NOMO-1 treated with dmso at 0.1 percent for 144 hours (cell line): ENCODE measurements around the gene OXNAD1.

Source experiments
- DNase-seq: peaks from one replicate; lab custom pipeline; 2025; ENCODE audit not compliant: unreplicated experiment; lab: John Stamatoyannopoulos, UW

OXNAD1 gene

DNA sequence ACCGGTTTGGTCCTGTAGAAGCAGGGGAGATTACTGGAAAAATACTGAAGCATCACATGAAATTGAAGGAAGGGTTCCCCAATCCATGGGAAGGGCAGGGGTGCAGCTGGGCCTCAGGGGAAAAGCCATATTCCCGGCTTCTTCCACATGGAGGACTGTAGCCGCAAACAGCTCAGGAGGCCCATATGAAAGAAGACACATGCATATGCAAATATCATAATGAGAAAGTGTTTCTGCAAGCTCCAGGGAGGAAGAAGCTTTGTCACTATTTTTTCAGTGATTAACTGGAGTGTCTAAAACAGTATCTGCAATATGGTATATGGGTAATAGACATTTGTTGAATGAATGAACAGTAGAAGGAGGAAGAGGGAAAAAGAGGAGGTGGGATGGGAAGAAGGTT lies 19.4 kb upstream of the OXNAD1 start:
- DNase-seq: no peak

DNA sequence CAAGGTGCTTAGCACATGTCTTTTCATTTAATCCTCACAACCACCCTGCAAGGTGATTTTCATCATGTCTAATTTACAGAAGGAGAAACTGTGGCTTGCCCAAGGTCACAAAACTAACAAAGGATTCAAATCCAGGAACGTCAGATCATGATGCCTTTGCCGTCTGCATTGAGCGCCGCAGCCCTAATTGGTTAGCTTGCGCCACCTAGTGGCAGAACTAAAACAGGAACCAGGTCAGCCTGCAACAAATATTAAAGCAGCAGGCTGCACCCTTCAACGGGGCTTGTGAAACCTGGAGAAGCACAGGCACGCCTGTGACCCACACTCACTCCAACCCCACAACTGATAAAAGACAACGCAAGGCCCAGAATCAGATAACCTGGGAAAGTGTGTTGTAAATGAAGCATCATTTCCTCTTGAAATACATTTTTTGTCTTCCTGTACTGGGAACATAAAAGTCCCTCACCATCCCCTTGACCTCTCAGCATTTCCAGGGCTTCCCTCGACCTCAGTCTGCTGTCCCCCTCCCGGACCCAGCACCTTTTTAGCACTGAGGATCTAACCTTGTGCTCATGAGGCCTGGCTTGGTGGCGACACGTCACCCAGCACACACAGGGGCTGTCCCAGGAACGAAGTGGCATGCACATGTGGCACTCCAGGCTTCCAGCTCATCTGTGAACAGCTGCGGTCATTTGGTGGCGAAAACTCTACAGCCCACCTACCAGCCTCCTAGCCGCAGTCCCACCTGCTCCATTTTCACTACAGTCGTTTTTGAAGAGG lies 17.5 kb upstream of the OXNAD1 start:
- DNase-seq: peak; percentile 79

DNA sequence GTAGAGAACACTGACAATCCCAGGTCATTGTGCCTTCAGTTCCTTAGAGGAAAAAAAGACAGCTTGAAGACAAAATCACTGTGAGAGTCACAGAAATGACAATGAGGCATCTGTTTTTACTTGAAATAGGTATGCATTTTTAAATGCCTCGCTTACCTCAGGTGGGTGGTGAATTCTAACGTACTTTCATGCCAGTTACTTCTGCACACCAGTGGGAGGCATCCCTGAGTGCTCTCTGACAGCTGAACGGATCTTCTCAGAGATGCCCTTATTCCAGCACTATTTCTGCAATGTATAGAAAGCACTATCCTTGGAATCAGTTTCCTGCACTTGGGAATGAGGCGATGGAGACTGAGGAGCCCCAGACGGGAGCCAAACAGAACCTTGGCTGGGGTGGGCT lies 16.5 kb upstream of the OXNAD1 start:
- DNase-seq: no peak

DNA sequence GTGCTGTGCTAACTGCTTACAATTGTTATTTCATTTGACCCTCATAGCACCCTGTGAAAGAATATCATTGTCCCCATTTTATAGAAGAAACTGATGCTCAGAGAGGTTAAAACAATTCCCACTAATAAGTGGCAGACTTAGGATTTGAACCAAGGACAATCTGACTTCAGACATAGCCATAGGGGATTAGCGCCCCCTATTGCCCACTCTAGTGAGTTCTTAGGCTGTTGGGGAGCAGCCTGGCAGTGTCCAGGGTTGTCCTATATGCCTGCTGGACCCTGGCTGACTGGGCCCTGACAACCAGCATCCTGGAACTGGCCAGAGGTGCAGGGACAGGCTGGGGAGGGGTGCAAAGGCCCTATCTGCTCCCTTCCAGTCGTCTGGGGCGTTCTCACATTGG lies 15.7 kb upstream of the OXNAD1 start:
- no peak for DNase-seq

DNA sequence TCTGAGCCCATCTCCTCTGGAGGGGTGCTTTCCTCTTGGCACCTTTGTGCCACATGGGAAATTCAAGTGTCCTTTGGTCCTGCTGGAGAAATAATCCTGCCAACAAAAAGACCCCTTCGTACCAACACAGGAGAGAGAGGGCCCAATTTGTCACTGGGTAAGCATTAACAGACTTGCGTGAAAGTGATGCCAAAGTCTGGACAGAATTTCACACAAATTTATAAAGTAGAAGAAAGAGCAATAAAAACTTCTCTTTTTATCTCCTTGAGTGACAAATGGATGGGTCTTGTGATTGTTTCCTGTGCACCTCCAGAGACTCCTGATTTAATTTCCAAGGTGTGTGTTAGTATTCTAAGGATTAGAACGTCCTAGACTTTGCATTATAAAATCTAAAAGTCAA lies 15.1 kb upstream of the OXNAD1 start:
- no peak for DNase-seq

DNA sequence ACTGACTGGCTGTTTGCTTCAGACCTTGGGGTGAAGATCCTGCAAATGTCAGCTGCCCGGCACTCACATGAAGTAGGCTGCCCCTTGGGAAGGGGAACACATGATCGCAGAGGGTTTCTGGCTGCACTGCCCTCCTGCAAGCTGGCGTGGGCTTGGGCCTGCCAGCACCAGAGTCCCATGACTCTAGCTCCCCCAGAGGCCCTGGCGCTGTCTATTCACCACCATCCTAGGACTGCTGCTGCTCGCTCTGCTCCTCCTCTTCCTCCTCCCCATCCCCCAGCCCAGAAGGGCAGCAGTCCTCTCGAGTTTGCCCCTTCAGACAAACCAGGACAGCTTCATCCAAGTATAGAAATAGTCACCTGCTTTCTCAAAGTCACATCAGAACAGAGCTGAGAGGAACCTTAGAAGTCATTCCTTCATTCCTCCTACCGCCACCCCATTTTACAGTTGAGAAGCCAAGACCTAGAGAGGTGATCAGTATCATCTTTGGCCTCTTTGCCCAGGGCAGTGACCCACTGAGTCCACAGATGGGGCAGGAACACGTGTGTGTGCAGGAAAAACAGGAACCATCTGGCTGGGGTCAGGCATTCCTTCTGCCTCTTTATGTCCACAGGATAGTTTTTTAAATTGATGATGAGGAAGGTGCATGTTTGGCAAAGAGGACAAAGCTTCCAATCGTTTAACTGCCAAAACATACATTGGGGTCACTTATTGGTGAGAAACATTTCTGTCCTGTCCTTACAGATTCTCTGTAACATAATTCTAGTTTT lies 13.5 kb upstream of the OXNAD1 start:
- DNase-seq: no peak

DNA sequence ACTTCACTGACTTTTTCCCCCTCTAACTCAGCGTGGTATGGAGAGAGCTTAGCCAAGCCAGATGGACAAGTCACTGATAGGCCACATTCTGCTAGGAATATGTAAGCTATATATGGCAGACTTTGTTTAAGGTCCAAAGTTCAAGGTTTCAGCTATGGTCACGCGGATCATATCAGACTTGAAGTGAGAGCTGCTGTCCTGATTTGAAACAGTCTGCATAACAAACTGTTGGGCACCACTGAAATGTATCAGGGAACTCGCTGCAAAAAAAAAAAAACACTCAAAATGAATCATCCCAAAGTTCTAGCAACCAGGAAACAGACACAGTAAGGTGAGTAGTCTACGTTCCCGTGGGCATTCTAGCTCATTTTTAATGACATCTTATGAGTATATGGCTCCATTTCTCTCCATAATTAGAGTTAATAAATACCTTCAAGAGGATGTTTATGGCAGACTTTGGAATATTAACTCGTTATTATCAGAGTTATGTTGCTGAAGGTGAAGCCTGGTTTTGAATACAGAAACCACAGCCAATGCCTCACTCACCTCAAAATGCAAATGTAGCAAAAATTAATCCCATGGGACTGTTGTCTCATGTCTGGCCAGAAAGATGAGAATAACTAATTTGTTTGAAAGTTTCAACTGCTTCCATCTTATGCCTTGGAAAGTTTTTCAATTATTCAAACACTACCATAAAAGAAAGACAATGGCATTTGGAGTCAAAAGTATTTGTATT lies 12.6 kb upstream of the OXNAD1 start:
- DNase-seq: no peak

DNA sequence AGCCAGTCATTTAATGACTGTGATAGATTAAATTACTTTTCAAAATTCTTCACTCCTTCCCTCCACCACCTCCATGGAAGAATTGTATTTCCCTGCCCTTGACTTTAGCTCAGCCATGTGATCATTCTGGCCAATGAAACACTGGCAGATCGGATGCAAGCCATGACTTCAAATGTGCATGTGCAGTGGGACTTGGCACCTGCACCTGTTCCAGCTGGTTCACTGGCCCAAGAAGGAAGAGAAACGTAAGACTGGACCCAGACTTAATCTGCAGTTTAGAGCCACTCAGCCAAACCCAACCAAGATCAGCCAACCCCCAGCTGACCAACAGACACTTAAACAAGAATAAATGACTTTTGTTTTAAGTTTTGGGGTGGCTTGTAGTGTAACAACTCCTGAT lies 12.0 kb upstream of the OXNAD1 start:
- no peak for DNase-seq

DNA sequence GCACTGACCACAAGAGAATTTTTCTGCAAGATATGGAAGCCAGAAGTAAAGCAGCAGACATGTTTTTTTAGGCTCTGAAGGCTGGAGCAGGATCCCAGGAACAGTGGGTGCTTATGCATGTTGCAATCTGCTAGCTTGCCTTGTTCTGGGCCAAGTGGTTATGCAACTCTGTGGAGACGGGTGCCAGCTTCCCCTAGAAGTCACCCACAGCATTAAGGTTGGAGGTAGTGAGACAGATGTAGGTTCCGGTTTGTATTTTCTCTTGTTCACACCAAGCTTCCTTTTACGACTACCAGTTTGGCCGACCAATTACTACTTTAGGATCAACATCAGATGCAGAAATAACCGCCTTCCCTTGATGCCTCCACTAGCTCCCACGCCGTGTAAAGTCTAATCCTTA lies 11.4 kb upstream of the OXNAD1 start:
- peak; percentile 82 for DNase-seq

DNA sequence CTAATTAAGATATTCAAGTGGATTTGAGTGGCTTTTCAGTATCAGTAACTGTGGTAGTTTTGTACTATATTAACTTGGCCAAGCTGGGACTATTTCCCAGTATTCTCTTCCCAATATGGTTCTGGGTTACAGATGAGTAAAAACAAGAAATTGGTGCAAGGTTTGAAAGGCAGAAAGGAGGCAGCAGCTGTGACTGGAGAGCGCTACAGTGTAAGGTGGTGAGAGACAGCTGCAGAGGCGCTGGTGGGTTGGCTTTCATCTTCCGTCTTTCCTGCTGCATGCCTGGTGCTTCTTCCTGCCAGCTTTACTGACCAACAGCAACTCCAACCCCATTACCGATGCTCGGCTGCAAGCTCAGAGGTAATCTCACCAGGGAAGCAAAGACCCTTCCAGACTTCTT lies 10.1 kb upstream of the OXNAD1 start:
- DNase-seq: no peak

DNA sequence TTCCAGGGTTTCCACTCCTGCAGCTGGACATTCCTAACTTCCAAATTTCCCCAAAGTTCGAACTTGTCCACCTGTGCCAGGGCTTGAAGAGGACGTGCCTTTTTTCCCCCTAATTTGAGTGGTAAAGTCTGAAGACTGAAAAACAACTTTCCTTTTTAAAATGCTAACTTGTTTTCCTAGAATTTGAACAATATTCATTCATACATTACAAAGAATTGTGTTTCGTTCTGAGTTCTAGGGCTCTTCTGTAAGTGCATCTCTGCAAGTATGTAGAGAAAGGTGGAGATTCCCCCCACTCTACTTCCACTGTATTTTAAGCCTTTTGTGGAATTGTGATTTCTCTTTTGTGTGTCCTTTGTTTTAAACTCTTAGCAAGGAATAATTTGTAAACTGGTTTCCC lies 9.7 kb upstream of the OXNAD1 start:
- DNase-seq: no peak

DNA sequence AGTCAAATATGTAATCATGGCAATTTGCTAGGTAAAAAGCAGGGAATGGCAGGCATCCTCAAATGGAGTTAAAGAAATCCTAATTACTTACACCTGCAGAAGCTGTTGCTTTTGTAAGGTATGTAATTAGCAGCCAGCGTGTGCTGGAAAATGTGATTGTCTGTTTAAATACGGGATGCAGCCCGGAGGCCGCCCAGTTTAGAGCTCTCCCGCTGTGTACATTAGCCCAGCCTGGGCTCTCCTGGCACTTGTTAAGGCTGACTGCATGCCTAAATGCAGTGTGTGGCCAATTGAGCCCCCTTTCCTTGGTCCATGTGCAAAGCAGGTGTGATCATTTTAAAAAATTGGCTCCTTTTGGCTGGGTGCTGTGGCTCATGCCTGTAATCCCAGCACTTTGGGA lies 9.3 kb upstream of the OXNAD1 start:
- no peak for DNase-seq

DNA sequence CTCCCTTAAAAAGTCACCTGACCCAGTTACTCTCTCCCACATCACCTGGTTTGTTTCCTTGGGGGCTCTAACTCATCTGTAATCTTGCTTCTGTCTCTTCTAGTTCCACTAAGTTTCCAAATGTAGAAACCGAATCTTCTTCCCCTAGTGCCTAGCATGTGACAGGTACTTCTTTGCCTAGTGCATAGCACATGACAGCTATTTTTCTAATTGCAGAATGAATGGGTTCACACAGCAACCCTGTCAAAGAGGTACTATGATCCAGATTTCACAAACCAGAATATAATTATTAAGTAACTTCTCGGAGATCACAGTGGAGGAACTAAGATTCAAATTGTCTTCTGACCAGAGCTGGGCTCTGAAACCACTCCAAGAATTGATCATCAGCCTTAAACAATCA lies 7.7 kb upstream of the OXNAD1 start:
- no peak for DNase-seq

DNA sequence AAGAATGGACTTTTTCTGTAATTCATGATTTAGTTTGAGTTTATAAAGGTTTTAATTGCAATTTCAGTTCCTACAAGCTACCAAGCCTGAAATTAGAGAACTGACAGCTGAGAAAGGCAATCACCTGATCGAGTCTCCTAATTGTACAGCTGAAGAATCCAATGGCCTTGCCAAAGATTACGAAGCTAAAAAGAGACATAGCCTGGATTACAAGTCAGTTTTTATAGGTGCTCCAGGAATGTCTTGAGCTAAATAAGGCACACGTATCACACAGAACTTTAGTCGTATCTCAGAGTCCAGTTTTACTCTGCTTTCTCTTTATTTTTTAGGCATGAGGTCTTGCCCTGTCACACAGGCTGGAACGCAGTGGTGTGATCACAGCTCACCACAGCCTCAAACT lies 6.8 kb upstream of the OXNAD1 start:
- DNase-seq: no peak

DNA sequence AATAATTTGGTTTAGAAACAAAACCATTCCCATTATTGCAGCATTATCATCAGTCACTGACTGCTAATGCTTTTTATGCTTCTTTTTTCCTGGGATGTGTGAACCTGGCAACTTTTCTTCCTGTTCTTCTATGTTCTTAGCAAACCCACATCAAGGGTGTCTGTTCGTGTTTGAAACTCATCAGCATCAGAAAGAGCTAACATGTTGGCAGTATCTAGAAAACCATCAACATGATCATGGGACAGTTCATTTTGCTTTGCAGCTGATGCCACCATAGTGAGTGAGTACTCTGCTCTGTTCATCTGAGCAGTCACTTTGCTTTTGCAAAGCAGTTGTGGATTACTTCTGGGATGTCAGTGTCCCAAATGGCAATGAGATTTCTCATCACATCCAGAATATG lies 6.1 kb upstream of the OXNAD1 start:
- DNase-seq: no peak

DNA sequence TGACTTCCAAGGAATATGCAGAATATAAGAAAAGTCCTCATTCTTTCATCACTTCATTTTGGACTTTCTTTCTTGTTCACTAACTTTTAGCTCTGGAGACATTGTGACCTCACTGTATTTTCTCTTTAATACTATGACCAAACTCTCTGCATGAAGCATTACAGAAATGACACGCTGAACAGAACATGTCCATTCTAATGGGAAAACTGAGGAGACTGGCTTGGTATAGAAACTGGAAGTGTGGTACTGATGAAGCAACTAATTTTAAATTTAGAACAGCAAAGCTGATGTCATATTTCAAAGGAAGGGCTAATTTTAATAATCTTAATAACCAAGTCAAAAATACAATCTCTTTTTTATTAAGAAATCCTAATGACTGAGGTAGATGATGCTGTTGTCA lies 5.0 kb upstream of the OXNAD1 start:
- no peak for DNase-seq

DNA sequence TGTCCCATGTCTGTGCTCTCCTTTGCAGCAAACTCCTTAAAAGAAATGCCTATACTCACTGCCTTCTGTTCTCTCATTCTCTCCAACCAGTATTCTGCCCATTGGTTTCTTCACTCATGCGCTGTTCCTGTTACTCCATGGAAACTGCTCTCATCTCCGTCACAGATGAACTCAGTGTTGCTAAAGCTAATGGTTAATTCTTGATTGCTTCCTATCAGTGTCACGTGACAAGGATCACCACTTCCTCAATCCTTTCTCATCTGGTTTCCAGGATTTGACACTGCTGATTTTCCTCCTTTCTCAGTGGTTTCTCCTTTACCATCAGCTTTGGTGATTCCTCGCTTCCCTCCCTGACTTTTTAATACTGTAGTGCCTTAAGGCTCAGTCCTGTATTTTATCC lies 2.8 kb upstream of the OXNAD1 start:
- no peak for DNase-seq

DNA sequence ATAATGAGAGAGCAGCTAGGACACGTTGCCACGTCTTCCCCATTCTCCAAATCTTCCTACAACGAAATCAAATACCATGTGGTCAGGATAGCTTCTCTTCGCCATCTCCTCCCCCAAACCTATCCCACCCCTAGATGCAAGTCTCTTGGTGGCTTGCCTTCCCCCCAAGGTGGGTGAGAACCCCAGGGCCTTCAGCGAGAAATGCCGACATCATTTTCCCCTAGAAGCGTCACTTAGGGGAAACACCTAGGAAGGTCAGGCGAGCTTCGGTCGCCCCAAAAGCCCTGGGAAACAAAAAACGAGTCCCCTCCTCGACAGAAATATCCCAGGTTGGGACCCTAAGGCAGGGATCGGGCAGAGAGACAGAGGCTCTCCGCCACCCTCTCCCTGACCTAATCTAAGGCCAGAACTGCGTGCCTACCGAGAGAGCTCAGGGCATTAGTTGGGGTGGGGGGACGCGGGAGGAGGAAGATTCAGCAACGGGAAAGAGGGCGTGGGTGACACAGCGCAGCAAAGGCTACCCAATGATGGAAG lies 771 bp upstream of the OXNAD1 start:
- no peak for DNase-seq

DNA sequence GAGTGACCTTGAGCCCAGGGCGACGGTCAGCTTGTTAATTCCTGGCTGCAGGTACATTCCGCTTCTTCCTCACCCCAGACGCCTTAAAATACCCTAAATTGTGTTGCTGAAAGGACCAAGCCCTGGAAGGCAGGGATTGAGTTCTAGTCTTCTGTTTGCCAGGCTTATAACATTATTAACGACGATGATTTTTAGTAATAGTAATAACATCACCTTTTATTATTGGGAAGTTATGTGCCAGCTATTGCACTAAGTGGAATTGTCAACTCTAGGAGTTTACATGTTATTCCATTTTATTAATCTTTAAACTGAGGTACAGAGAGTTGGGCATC lies 409 bp downstream of the OXNAD1 start:
- DNase-seq: no peak

DNA sequence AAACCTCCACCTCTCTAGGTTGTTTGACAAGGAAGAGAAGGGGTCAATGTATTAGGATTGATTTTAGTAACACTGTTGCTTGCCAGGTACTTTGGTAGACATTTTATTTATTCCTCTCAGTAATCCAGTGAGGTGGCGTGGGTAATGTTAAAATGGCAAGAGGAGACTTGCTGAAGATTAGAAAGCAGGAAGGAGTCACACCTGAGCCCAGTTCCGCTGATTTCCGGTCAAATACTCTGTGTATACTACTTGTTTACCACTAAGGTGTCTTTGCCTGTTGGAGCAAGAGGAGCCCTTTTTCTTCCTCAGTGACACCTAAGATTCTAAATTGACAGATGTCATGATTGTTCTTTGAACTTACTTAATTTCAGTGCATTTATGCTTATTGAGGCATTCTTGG lies 1.7 kb downstream of the OXNAD1 start:
- no peak for DNase-seq

DNA sequence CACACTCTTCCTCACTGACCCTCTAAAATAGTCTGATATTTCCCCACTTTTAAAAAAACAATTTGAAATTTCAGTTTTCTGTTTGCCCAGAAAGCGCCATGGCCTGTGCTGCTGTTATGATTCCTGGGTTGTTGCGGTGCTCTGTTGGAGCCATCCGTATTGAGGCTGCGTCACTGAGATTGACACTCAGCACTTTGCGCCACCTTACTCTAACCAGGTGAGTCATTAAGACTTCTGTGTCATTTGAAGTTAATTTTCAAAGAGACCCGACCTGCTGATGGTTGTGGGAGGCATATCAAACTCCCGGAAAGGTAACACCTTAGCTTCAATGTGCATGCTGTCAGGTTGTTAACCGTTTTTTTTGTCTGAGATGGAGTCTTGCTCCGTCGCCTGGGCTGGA lies 5.8 kb downstream of the OXNAD1 start:
- DNase-seq: no peak

DNA sequence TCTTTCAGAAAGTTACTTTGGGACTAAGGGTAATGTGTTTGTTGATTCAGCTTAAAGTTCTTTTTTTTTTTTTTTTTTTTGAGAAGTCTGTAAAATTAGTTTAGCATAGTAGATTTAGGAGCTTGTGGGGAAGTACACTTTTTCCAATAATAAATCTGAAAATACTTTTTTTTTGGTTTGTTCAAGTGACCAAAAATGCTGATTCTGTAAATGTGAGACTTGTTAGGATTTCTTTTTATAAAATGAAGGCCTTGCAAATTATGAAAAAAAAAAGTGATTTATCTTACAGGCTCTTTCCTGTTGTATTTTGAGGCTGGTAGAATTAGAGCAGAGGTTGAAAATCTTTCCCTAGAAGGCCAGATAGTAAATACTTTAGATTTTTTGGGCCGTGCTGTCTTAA lies 7.6 kb downstream of the OXNAD1 start:
- no peak for DNase-seq
